ENCODE measurements around the gene TCL1B. TPM values are rescaled to one million over a fixed set of nuclear protein-coding genes. Genes with fewer than 3 reads are reported as not detected.

TCL1B gene
- total and polyA plus RNA-seq, 2 experiments from 2014 or later, result 5.5 to 6.0 TPM

DNA sequence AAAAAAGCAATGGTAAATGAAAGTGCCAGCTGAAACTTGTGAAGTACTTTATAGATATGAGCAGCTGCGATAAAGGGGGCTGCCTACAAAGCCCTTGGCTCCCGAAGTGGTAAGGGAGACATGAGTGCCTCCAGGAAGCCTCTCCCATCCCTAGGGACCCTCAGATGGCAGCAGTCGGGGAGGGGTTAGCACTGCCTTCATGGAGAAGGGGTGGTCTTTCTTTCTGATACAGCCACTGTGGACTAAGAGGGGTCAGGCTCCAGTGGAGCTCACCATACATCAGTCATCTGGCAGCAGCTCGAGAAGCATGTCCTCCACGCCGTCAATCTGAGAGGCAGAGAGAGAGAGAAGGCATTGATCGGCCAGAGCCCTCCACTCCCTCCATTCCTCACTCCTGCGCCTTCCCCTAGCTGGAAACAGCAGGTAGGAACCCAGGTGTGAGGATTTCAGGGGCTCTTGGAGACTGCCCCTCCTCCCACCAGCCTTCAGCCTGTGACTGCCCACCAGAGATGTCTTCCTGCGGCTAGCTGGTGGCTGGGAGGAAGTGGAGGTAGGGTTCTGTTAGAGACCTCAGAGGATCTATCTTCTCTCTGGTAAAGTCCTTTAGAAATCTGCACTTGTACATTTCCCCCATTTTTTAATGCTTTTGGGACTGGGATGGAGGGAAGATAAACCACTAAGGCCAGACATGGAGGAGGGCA lies 25.4 kb downstream of the TCL1B start (continued):
- TF ChIP-seq, protein P1, sequence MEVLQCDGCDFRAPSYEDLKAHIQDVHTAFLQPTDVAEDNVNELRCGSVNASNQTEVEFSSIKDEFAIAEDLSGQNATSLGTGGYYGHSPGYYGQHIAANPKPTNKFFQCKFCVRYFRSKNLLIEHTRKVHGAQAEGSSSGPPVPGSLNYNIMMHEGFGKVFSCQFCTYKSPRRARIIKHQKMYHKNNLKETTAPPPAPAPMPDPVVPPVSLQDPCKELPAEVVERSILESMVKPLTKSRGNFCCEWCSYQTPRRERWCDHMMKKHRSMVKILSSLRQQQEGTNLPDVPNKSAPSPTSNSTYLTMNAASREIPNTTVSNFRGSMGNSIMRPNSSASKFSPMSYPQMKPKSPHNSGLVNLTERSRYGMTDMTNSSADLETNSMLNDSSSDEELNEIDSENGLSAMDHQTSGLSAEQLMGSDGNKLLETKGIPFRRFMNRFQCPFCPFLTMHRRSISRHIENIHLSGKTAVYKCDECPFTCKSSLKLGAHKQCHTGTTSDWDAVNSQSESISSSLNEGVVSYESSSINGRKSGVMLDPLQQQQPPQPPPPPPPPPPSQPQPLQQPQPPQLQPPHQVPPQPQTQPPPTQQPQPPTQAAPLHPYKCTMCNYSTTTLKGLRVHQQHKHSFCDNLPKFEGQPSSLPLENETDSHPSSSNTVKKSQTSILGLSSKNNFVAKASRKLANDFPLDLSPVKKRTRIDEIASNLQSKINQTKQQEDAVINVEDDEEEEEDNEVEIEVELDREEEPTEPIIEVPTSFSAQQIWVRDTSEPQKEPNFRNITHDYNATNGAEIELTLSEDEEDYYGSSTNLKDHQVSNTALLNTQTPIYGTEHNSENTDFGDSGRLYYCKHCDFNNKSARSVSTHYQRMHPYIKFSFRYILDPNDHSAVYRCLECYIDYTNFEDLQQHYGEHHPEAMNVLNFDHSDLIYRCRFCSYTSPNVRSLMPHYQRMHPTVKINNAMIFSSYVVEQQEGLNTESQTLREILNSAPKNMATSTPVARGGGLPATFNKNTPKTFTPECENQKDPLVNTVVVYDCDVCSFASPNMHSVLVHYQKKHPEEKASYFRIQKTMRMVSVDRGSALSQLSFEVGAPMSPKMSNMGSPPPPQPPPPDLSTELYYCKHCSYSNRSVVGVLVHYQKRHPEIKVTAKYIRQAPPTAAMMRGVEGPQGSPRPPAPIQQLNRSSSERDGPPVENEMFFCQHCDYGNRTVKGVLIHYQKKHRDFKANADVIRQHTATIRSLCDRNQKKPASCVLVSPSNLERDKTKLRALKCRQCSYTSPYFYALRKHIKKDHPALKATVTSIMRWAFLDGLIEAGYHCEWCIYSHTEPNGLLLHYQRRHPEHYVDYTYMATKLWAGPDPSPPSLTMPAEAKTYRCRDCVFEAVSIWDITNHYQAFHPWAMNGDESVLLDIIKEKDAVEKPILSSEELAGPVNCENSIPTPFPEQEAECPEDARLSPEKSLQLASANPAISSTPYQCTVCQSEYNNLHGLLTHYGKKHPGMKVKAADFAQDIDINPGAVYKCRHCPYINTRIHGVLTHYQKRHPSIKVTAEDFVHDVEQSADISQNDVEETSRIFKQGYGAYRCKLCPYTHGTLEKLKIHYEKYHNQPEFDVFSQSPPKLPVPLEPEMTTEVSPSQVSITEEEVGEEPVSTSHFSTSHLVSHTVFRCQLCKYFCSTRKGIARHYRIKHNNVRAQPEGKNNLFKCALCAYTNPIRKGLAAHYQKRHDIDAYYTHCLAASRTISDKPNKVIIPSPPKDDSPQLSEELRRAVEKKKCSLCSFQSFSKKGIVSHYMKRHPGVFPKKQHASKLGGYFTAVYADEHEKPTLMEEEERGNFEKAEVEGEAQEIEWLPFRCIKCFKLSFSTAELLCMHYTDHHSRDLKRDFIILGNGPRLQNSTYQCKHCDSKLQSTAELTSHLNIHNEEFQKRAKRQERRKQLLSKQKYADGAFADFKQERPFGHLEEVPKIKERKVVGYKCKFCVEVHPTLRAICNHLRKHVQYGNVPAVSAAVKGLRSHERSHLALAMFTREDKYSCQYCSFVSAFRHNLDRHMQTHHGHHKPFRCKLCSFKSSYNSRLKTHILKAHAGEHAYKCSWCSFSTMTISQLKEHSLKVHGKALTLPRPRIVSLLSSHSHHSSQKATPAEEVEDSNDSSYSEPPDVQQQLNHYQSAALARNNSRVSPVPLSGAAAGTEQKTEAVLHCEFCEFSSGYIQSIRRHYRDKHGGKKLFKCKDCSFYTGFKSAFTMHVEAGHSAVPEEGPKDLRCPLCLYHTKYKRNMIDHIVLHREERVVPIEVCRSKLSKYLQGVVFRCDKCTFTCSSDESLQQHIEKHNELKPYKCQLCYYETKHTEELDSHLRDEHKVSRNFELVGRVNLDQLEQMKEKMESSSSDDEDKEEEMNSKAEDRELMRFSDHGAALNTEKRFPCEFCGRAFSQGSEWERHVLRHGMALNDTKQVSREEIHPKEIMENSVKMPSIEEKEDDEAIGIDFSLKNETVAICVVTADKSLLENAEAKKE (CRISPR knock-in tag; IDR thresholded peaks at IDR 0.05), result no peak

DNA sequence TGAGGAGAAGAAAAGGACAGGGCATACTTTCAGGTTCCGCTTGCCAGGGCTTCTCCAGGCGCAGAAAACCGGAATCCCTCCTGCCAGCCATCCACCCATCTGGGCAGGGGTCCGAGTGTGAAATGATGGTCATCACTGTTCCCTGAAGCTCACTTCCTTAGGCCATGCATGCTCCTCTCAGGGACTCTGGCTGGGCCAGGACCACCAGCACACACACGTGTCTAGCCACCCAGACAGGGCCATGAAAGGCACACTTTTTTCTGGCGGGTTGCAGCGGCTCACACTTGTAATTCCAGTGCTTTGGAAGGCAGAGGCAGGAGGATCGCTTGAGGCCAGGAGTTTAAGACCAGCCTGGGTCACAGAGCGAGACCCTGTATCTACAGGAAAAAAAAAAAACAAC lies 26.2 kb downstream of the TCL1B start:
- no peak overlapping the region for H2AFZ ChIP-seq
- H3K27me3 ChIP-seq (ENCODE audit: insufficient read depth), result peaks cover 23% of the 10 kb centered on the region; the same call in 1 of the 2 replicates
- H3K27ac ChIP-seq (ENCODE audit: low read depth), result no peak overlapping the region
- H3K4me3 ChIP-seq, result no peak overlapping the region
- H3K79me2 ChIP-seq (replicated peaks; ENCODE audit: insufficient read depth), result no peaks in the 10 kb centered on the region
- ATAC-seq, result no peak
- H4K20me1 ChIP-seq (replicated peaks; ENCODE audit: insufficient read depth), result no peaks in the 10 kb centered on the region
- no peaks in the 10 kb centered on the region for H3F3A ChIP-seq (replicated peaks; ENCODE audit: low read depth)
- H3K27me3 Mint-ChIP-seq (ENCODE audit: insufficient read depth, low read depth, poor library complexity), result peaks cover 21% of the 10 kb centered on the region
- no peaks in the 10 kb centered on the region for H3K36me3 ChIP-seq (ENCODE audit: insufficient read depth)
- no peak for DNase-seq (ENCODE audit: low spot score)
- H3K36me3 Mint-ChIP-seq (ENCODE audit: low read depth), result no peaks in the 10 kb centered on the region
- H3K4me1 ChIP-seq (ENCODE audit: insufficient read depth), result peaks cover 15% of the 10 kb centered on the region
- H3K27ac Mint-ChIP-seq, result no peak overlapping the region
- H3K9me3 Mint-ChIP-seq, result no peaks in the 10 kb centered on the region
- no peak overlapping the region for H3K4me2 ChIP-seq
- H3K4me1 Mint-ChIP-seq, result peaks cover 8% of the 10 kb centered on the region
- no peak overlapping the region for H3K4me3 Mint-ChIP-seq
- TF ChIP-seq, protein P1 (CRISPR knock-in tag; IDR thresholded peaks at IDR 0.05), result no peak
- TF ChIP-seq, protein P2, sequence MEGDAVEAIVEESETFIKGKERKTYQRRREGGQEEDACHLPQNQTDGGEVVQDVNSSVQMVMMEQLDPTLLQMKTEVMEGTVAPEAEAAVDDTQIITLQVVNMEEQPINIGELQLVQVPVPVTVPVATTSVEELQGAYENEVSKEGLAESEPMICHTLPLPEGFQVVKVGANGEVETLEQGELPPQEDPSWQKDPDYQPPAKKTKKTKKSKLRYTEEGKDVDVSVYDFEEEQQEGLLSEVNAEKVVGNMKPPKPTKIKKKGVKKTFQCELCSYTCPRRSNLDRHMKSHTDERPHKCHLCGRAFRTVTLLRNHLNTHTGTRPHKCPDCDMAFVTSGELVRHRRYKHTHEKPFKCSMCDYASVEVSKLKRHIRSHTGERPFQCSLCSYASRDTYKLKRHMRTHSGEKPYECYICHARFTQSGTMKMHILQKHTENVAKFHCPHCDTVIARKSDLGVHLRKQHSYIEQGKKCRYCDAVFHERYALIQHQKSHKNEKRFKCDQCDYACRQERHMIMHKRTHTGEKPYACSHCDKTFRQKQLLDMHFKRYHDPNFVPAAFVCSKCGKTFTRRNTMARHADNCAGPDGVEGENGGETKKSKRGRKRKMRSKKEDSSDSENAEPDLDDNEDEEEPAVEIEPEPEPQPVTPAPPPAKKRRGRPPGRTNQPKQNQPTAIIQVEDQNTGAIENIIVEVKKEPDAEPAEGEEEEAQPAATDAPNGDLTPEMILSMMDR (conservative IDR thresholded peaks at IDR 0.05; ENCODE audit: low read depth in 2 of 2), result no peak
- TF ChIP-seq NANOG (IDR thresholded peaks at IDR 0.05; ENCODE audit: borderline replicate concordance), result no peak
- no peaks in the 10 kb centered on the region for H3K9me2 ChIP-seq (ENCODE audit: insufficient read depth)
